ENCODE results near the gene SDK2.

- no peak for TF ChIP-seq CTCF (IDR thresholded peaks at IDR 0.05; ENCODE audit: control extremely low read depth in 1 of 3, insufficient read depth in 1 of 3, low read depth in 1 of 3, low read length in 3 of 3)
- TF ChIP-seq SRF (IDR thresholded peaks at IDR 0.05; ENCODE audit: low read depth, low read length), result no peak
- no peak for TF ChIP-seq POLR2AphosphoS5 (IDR thresholded peaks at IDR 0.05; ENCODE audit: low read depth, low read length)
- TF ChIP-seq TCF12 (IDR thresholded peaks at IDR 0.05; ENCODE audit: low read depth, low read length), result no peak
- no peak for TF ChIP-seq RFX5 (IDR thresholded peaks at IDR 0.05; ENCODE audit: borderline replicate concordance, low read depth, low read length)
- TF ChIP-seq MAX (IDR thresholded peaks at IDR 0.05), result no peak
- TF ChIP-seq POLR2A (IDR thresholded peaks at IDR 0.05; ENCODE audit: control extremely low read depth in 1 of 2, low read depth in 2 of 2, low read length in 2 of 2), result no peak
- TF ChIP-seq EZH2 (IDR thresholded peaks at IDR 0.05; ENCODE audit: low read depth, low read length, severe bottlenecking), result no peak
- TF ChIP-seq FOSL1 (IDR thresholded peaks at IDR 0.05; ENCODE audit: insufficient read depth, low read depth, low read length), result no peak
- TF ChIP-seq SP2 (IDR thresholded peaks at IDR 0.05; ENCODE audit: low read length), result no peak
Observed at GRCh38 chr17:73510981-73511718, 133.1 kb downstream of the SDK2 start.
